H9 (cell line): ENCODE results near the gene HAPLN1. TPM values are rescaled to one million over a fixed set of nuclear protein-coding genes. Genes with fewer than 3 reads are reported as not detected.

ENCODE experiments used
- DNase-seq: peaks from one replicate; pipeline ENCODE4 v3.0.0-alpha.2; 2017
- H2AFZ ChIP-seq: one replicate; pipeline ENCODE4 v1.6.1; 2013; ENCODE audit warnings: mild to moderate bottlenecking, low read length, control low read depth, moderate library complexity
- H2AK5ac ChIP-seq: 2 replicates; pipeline ENCODE4 v1.6.1; 2013; ENCODE audit warnings: low read length, control low read depth, mixed read lengths; ENCODE audit not compliant: insufficient read length
- H2BK120ac ChIP-seq: one replicate; pipeline ENCODE4 v1.6.1; 2013; ENCODE audit warnings: low read depth, mild to moderate bottlenecking, low read length, control low read depth, inconsistent platforms; ENCODE audit not compliant: poor library complexity, severe bottlenecking
- H2BK12ac ChIP-seq: 2 replicates; pipeline ENCODE4 v1.6.1; 2013; ENCODE audit warnings: low read length, control low read depth, mixed read lengths, low read depth; ENCODE audit not compliant: insufficient read length
- H2BK15ac ChIP-seq: 2 replicates; pipeline ENCODE4 v1.6.1; 2013; ENCODE audit warnings: low read depth, low read length, control low read depth
- H2BK20ac ChIP-seq: one replicate; pipeline ENCODE4 v1.6.1; 2013; ENCODE audit warnings: low read depth, mild to moderate bottlenecking, low read length, control low read depth, inconsistent platforms; ENCODE audit not compliant: poor library complexity, severe bottlenecking
- H2BK5ac ChIP-seq: 2 replicates; pipeline ENCODE4 v1.6.1; 2013; ENCODE audit warnings: low read length, control low read depth, mixed read lengths; ENCODE audit not compliant: insufficient read length
- H3K14ac ChIP-seq: 2 replicates; pipeline ENCODE4 v1.6.1; 2013; ENCODE audit warnings: low read length, control low read depth; ENCODE audit not compliant: insufficient read depth
- H3K18ac ChIP-seq: 2 replicates; pipeline ENCODE4 v1.6.1; 2013; ENCODE audit warnings: low read depth, mild to moderate bottlenecking, mixed read lengths, low read length, control low read depth; ENCODE audit not compliant: insufficient read length
- H3K23ac ChIP-seq: 2 replicates; pipeline ENCODE4 v1.6.1; 2013; ENCODE audit warnings: low read length, control low read depth, mixed read lengths, low read depth; ENCODE audit not compliant: insufficient read length
- H3K23me2 ChIP-seq: 2 replicates; pipeline ENCODE4 v1.6.1; 2013; ENCODE audit warnings: low read depth, mild to moderate bottlenecking, mixed read lengths, low read length, control low read depth; ENCODE audit not compliant: insufficient read length, poor library complexity, severe bottlenecking
- H3K27ac ChIP-seq: 2 replicates; pipeline ENCODE4 v1.5.1; 2013; ENCODE audit warnings: low read length, control low read depth, mixed read lengths, low read depth; ENCODE audit not compliant: insufficient read length
- H3K27me3 ChIP-seq: 2 replicates; pipeline ENCODE4 v1.6.1; 2013; ENCODE audit warnings: low read length, control low read depth, inconsistent platforms; ENCODE audit not compliant: insufficient read depth
- H3K4ac ChIP-seq: 2 replicates; pipeline ENCODE4 v1.6.1; 2013; ENCODE audit warnings: low read depth, mild to moderate bottlenecking, control low read depth, inconsistent platforms, low read length, moderate library complexity
- H3K4me1 ChIP-seq: 2 replicates; pipeline ENCODE4 v1.6.1; 2013; ENCODE audit warnings: low read length, control low read depth, inconsistent platforms; ENCODE audit not compliant: insufficient read depth
- H3K4me2 ChIP-seq: 2 replicates; pipeline ENCODE4 v1.6.1; 2013; ENCODE audit warnings: low read length, control low read depth, mixed read lengths; ENCODE audit not compliant: insufficient read length, insufficient read depth
- H3K56ac ChIP-seq: 2 replicates; pipeline ENCODE4 v1.6.1; 2013; ENCODE audit warnings: low read depth, mild to moderate bottlenecking, mixed read lengths, low read length, control low read depth; ENCODE audit not compliant: insufficient read length
- H3K79me1 ChIP-seq: 2 replicates; pipeline ENCODE4 v1.6.1; 2013; ENCODE audit warnings: low read depth, mild to moderate bottlenecking, moderate library complexity, low read length, control low read depth, inconsistent platforms; ENCODE audit not compliant: insufficient read depth, poor library complexity, severe bottlenecking
- H3K79me2 ChIP-seq: 2 replicates; pipeline ENCODE4 v1.6.1; 2013; ENCODE audit warnings: low read length, control low read depth, inconsistent platforms; ENCODE audit not compliant: insufficient read depth
- H3K9ac ChIP-seq: 2 replicates; pipeline ENCODE4 v1.6.1; 2013; ENCODE audit warnings: low read length, control low read depth, mixed read lengths; ENCODE audit not compliant: insufficient read length; ENCODE audit errors: extremely low read depth
- H3K9me3 ChIP-seq: one replicate; pipeline ENCODE4 v1.6.1; 2013; ENCODE audit warnings: low read depth, low read length, inconsistent platforms; ENCODE audit not compliant: control insufficient read depth
- H3T11ph ChIP-seq: one replicate; pipeline ENCODE4 v1.6.1; 2013; ENCODE audit warnings: mild to moderate bottlenecking, low read length, control low read depth, inconsistent platforms
- H4K20me1 ChIP-seq: one replicate; pipeline ENCODE4 v1.6.1; 2013; ENCODE audit not compliant: control insufficient read depth, insufficient read length, insufficient read depth
- H4K5ac ChIP-seq: 2 replicates; pipeline ENCODE4 v1.6.1; 2013; ENCODE audit warnings: low read depth, mild to moderate bottlenecking, mixed read lengths, low read length, control low read depth; ENCODE audit not compliant: insufficient read length
- H4K8ac ChIP-seq: replicated peaks from 2 replicates; pipeline ENCODE4 v1.6.1; 2013; ENCODE audit warnings: low read length, control low read depth, mixed read lengths, low read depth; ENCODE audit not compliant: insufficient read length
- H4K91ac ChIP-seq: 2 replicates; pipeline ENCODE4 v1.6.1; 2013; ENCODE audit warnings: low read depth, mild to moderate bottlenecking, moderate library complexity, mixed read lengths, low read length, control low read depth; ENCODE audit not compliant: insufficient read length
- H3K27ac Mint-ChIP-seq, 3 experiments: 2 replicates in 2 of 3; 3 replicates in 1 of 3; pipeline ENCODE4 v1.8.0; 2020 to 2021; ENCODE audit warnings: mixed read lengths in 3 of 3, mild to moderate bottlenecking in 1 of 3, moderate library complexity in 1 of 3
- H3K27me3 Mint-ChIP-seq: 2 replicates; pipeline ENCODE4 v1.8.0; 2021; ENCODE audit warnings: low read depth, mild to moderate bottlenecking, moderate library complexity, mixed read lengths
- H3K36me3 Mint-ChIP-seq, 3 experiments: 2 replicates in 2 of 3; 3 replicates in 1 of 3; pipeline ENCODE4 v1.8.0; 2020 to 2021; ENCODE audit warnings: low read depth in 3 of 3, mixed read lengths in 3 of 3; ENCODE audit not compliant: insufficient read depth in 1 of 3
- H3K4me1 Mint-ChIP-seq, 2 experiments: 2 replicates each; pipeline ENCODE4 v1.8.0; 2020; ENCODE audit warnings: mixed read lengths in 2 of 2
- H3K4me3 Mint-ChIP-seq, 2 experiments: 2 replicates in 1 of 2; 3 replicates in 1 of 2; pipeline ENCODE4 v1.8.0; 2020 to 2021; ENCODE audit warnings: mild to moderate bottlenecking in 2 of 2, mixed read lengths in 2 of 2, moderate library complexity in 1 of 2
- H3K9me3 Mint-ChIP-seq, 2 experiments: 2 replicates in 1 of 2; 3 replicates in 1 of 2; pipeline ENCODE4 v1.8.0; 2020; ENCODE audit warnings: mild to moderate bottlenecking in 2 of 2, mixed read lengths in 2 of 2, moderate library complexity in 1 of 2
- WGBS: extraction: QIAGEN DNeasy Blood & Tissue Kit; methylation state at CpG from one replicate; pipeline ENCODE4 v1.1.7; 2013; ENCODE audit warnings: missing lambda C conversion rate, low lambda C conversion rate, mixed read lengths; ENCODE audit not compliant: insufficient read length; ENCODE audit errors: extremely low coverage; 5-methylcytosine and 5-hydroxymethylcytosine counted together
- total RNA-seq: library from RNA; stranded (reverse); gene quantifications from 2 replicates; pipeline ENCODE4 v1.2.1, GENCODE V29; 2021
- TF ChIP-seq, protein P1 (sequence below): fragments of 200-600 bp; sonication (generic); conservative IDR thresholded peaks from 3 replicates; pipeline ENCODE4 v1.8.0; 2021; ENCODE audit warnings: antibody characterized with exemption, mild to moderate bottlenecking

The HAPLN1 gene
- total RNA-seq, 1 experiment from 2014 or later, result 0.22 TPM

DNA sequence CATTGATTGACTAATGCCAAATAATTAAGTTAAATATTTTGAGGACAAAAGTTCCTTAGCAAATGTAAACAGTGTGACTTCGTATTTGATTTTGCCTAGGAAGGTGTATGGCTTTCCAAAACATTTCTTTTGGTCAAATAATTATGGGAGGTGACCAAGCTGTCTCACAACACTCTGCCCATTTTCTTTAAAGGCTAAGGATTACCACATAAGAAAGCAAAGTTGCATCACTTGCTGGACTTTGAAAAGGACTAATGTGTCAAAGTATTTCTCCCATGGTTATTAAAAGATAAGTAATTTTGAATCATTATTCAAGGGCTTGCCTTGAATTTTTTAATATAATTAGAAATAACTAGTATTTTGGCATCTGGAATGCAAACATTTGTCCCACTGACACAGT, 74.7 kb downstream of the HAPLN1 start:
- no CpG with 5 or more reads among the region's 1 CpG for WGBS
- no peak overlapping the region for H2BK12ac ChIP-seq
- H2AFZ ChIP-seq, result no peak overlapping the region

More for the DNA sequence above, 74.7 kb downstream of the HAPLN1 start:
- Histone ChIP-seq H3K9me3 (no peaks in the 10 kb centered on the region), H3K4ac (no peak overlapping the region), H2BK15ac (no peak overlapping the region), H4K91ac (no peak overlapping the region), H3T11ph (no peak overlapping the region), H3K4me2 (no peak overlapping the region), H2BK20ac (no peak overlapping the region), H2AK5ac (no peak overlapping the region), H3K27me3 (no peaks in the 10 kb centered on the region), H3K56ac (no peak overlapping the region), H3K79me2 (no peaks in the 10 kb centered on the region), H2BK120ac (no peak overlapping the region), H3K14ac (no peak overlapping the region), H3K9ac (no peak overlapping the region), H4K8ac (no peak overlapping the region), H2BK5ac (no peak overlapping the region), H3K4me1 (no peaks in the 10 kb centered on the region), H3K79me1 (no peaks in the 10 kb centered on the region), H3K18ac (no peak overlapping the region), H4K5ac (no peak overlapping the region), H3K23ac (no peak overlapping the region), H3K23me2 (no peaks in the 10 kb centered on the region), H4K20me1 (no peaks in the 10 kb centered on the region), H3K27ac (no peak overlapping the region)
- DNase-seq, result no peak
- Mint-ChIP-seq H3K36me3 (no peaks in the 10 kb centered on the region), H3K9me3 (no peaks in the 10 kb centered on the region), H3K4me1 (peaks cover 9 to 11% of the 10 kb centered on the region in 2 experiments), H3K27me3 (no peaks in the 10 kb centered on the region), H3K4me3 (no peak overlapping the region), H3K27ac (no peak overlapping the region; a peak in 1 of 7 replicates)
- TF ChIP-seq, protein P1, sequence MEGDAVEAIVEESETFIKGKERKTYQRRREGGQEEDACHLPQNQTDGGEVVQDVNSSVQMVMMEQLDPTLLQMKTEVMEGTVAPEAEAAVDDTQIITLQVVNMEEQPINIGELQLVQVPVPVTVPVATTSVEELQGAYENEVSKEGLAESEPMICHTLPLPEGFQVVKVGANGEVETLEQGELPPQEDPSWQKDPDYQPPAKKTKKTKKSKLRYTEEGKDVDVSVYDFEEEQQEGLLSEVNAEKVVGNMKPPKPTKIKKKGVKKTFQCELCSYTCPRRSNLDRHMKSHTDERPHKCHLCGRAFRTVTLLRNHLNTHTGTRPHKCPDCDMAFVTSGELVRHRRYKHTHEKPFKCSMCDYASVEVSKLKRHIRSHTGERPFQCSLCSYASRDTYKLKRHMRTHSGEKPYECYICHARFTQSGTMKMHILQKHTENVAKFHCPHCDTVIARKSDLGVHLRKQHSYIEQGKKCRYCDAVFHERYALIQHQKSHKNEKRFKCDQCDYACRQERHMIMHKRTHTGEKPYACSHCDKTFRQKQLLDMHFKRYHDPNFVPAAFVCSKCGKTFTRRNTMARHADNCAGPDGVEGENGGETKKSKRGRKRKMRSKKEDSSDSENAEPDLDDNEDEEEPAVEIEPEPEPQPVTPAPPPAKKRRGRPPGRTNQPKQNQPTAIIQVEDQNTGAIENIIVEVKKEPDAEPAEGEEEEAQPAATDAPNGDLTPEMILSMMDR, result no peak
